HEK293T (cell line): ENCODE measurements around the gene TDRD1.

ENCODE experiments used
- CTBP1 ChIP-seq: fragments of 450-650 bp; IDR thresholded peaks from 2 replicates; pipeline ENCODE4 v1.6.1; 2016; ENCODE audit warnings: borderline replicate concordance
- SP1 ChIP-seq: fragments of 450-650 bp; IDR thresholded peaks from 2 replicates; pipeline ENCODE4 v1.6.1; 2017

DNA sequence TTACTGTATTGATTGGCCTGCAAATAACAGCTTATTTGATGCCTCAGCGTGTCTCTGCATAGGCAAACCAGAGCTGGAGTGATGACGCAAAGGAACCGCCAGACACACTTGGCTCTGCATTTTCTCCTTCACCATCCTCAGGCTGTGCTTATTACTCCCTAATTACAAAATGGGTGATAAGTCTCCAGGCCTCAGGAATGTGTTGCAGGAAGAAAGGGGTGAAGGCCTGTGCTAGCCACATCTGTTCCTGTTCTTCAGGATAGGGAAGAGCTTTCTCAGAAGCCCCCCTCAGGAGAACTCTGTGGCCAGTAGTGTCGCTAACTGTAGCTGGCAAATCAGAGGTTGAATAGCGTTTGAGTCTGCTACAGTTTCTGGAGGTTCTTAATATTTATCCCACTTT is 5.1 kb downstream of the TDRD1 start:
- TF ChIP-seq SP1 (no peak), CTBP1 (no peak)
